PFSK-1 (cell line): ENCODE measurements around the gene TTC27.

ENCODE experiments used
- FOXP2 ChIP-seq: optimal IDR thresholded peaks from 2 replicates; pipeline ENCODE3; 2011; ENCODE audit warnings: borderline replicate concordance, control low read depth, inconsistent platforms; ENCODE audit not compliant: insufficient read depth; ENCODE audit errors: extremely low read length, extremely low read depth
- POLR2AphosphoS5 ChIP-seq: IDR thresholded peaks from 2 replicates; pipeline ENCODE4 v1.6.1; 2012; ENCODE audit warnings: low read depth, mild to moderate bottlenecking, control low read depth, low read length, moderate library complexity
- SIN3A ChIP-seq: IDR thresholded peaks from 2 replicates; pipeline ENCODE4 v1.6.1; 2012; ENCODE audit warnings: mild to moderate bottlenecking, low read length, moderate library complexity, borderline replicate concordance; ENCODE audit not compliant: insufficient read depth
- TAF1 ChIP-seq: IDR thresholded peaks from 2 replicates; pipeline ENCODE4 v1.6.1; 2012; ENCODE audit warnings: low read length, control low read depth, borderline replicate concordance; ENCODE audit not compliant: insufficient read depth
- TF ChIP-seq, protein P1 (sequence below), 2 experiments: IDR thresholded peaks; 2 replicates each; pipeline versions ENCODE4 v1.6.1 to v1.8.0; 2011 to 2012; ENCODE audit warnings: low read depth in 2 of 2, low read length in 2 of 2, control low read depth in 1 of 2, inconsistent platforms in 1 of 2, mild to moderate bottlenecking in 1 of 2, moderate library complexity in 1 of 2; ENCODE audit not compliant: insufficient read depth in 1 of 2

Gene TTC27

GRCh38 chr2:32836933-32837332 is 209.1 kb downstream of the TTC27 start:
- TF ChIP-seq FOXP2 (no peak), SIN3A (no peak), POLR2AphosphoS5 (no peak), TAF1 (no peak)
- TF ChIP-seq, protein P1, sequence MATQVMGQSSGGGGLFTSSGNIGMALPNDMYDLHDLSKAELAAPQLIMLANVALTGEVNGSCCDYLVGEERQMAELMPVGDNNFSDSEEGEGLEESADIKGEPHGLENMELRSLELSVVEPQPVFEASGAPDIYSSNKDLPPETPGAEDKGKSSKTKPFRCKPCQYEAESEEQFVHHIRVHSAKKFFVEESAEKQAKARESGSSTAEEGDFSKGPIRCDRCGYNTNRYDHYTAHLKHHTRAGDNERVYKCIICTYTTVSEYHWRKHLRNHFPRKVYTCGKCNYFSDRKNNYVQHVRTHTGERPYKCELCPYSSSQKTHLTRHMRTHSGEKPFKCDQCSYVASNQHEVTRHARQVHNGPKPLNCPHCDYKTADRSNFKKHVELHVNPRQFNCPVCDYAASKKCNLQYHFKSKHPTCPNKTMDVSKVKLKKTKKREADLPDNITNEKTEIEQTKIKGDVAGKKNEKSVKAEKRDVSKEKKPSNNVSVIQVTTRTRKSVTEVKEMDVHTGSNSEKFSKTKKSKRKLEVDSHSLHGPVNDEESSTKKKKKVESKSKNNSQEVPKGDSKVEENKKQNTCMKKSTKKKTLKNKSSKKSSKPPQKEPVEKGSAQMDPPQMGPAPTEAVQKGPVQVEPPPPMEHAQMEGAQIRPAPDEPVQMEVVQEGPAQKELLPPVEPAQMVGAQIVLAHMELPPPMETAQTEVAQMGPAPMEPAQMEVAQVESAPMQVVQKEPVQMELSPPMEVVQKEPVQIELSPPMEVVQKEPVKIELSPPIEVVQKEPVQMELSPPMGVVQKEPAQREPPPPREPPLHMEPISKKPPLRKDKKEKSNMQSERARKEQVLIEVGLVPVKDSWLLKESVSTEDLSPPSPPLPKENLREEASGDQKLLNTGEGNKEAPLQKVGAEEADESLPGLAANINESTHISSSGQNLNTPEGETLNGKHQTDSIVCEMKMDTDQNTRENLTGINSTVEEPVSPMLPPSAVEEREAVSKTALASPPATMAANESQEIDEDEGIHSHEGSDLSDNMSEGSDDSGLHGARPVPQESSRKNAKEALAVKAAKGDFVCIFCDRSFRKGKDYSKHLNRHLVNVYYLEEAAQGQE (IDR thresholded peaks at IDR 0.05; ENCODE audit: insufficient read depth in 1 of 2, low read depth in 2 of 2, low read length in 2 of 2), result no peak

- TF ChIP-seq POLR2AphosphoS5 (no peak), TAF1 (no peak), FOXP2 (no peak), SIN3A (no peak)
- TF ChIP-seq, protein P1 (IDR thresholded peaks at IDR 0.05; ENCODE audit: insufficient read depth in 1 of 2, low read depth in 2 of 2, low read length in 2 of 2), result no peak
Measured at GRCh38 chr2:32838418-32838817, 210.6 kb downstream of the TTC27 start.

GRCh38 chr2:32838949-32839348 is 211.1 kb downstream of the TTC27 start:
- TF ChIP-seq POLR2AphosphoS5 (no peak), FOXP2 (no peak), SIN3A (no peak), TAF1 (no peak)
- TF ChIP-seq, protein P1 (IDR thresholded peaks at IDR 0.05; ENCODE audit: insufficient read depth in 1 of 2, low read depth in 2 of 2, low read length in 2 of 2), result no peak

DNA sequence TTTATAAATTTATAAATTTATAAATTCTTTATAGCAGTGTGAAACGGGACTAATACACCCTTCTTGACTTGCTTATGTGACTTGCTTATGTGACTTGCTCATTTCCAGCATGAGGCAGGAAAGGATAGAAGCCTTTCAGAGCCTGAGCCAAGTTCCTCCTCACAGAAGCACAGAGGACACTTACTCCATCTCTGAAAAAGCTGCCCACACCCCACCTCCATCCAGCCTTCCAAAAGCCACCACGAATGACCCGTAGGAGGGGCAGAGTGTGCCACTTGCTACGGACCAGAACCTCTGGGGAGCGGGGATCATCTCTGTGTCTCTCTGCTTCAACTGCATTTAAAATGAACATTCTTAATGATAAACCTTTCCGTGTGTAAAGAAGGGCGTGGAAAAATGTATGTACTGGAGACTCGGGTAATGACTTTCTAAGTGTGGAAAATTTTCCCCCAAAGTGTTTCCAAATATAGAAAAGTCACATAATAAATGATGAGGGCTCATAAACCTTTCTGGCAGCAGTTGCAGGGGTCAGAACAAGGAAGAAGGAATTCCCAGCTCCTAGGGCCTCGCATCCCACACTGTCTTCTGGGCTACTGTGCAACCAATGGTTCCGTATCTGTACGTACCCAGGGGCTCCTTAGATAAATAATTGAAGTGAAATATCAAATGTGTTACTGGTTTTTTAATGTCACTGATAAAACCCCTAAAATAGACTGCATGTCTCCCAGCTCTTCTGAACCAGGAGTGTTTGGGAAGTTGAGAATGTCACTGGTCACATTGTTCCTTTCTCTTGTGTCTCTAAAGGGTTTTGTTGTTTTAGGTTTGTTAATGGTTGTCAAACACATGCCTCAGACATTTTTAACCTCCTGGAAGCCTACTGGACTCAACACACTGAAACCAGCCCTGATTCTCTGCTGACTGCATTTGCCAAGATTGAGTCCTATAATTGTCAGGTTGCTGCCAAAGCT is 214.4 kb downstream of the TTC27 start:
- TF ChIP-seq FOXP2 (no peak), SIN3A (no peak), TAF1 (no peak), POLR2AphosphoS5 (no peak)
- TF ChIP-seq, protein P1 (IDR thresholded peaks at IDR 0.05; ENCODE audit: insufficient read depth in 1 of 2, low read depth in 2 of 2, low read length in 2 of 2), result no peak
